Neural progenitor cell (in vitro differentiated cells): Measurements from ENCODE around the gene CRTC1.

Source experiments
- EZH2 ChIP-seq: fragments of 200-600 bp; sonication (generic); IDR thresholded peaks from 2 replicates; pipeline ENCODE4 v1.6.1; 2017; ENCODE audit warnings: antibody characterized with exemption, mild to moderate bottlenecking, moderate library complexity
- EZH2phosphoT487 ChIP-seq: fragments of 200-600 bp; sonication (generic); IDR thresholded peaks from 2 replicates; pipeline ENCODE4 v1.6.1; 2017; ENCODE audit warnings: antibody characterized with exemption
- TF ChIP-seq, protein P1 (sequence below): fragments of 200-600 bp; sonication (generic); IDR thresholded peaks from 2 replicates; pipeline ENCODE4 v1.5.1; 2017; ENCODE audit warnings: antibody characterized with exemption, mild to moderate bottlenecking

DNA sequence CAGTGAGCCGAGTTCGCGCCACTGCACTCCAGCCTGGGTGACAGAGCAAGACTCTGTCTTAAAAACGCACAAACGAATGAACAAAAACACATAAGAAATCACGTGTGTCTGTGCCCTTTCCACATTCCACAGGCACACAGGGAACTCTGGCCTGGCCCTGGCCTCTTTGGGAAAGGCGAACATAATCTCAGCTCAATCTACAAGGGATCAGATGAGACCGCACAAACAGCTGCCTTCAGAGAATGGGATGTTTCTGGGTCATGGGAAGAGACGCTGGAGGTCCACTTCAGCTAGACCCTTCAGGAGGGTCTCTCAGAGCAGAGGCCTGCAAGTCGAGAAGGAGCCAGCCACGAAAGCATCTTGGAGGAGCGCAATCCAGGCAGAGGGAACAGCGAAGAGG is 6.3 kb upstream of the CRTC1 start:
- TF ChIP-seq, protein P1, sequence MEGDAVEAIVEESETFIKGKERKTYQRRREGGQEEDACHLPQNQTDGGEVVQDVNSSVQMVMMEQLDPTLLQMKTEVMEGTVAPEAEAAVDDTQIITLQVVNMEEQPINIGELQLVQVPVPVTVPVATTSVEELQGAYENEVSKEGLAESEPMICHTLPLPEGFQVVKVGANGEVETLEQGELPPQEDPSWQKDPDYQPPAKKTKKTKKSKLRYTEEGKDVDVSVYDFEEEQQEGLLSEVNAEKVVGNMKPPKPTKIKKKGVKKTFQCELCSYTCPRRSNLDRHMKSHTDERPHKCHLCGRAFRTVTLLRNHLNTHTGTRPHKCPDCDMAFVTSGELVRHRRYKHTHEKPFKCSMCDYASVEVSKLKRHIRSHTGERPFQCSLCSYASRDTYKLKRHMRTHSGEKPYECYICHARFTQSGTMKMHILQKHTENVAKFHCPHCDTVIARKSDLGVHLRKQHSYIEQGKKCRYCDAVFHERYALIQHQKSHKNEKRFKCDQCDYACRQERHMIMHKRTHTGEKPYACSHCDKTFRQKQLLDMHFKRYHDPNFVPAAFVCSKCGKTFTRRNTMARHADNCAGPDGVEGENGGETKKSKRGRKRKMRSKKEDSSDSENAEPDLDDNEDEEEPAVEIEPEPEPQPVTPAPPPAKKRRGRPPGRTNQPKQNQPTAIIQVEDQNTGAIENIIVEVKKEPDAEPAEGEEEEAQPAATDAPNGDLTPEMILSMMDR: no peak
- TF ChIP-seq EZH2phosphoT487 (no peak), EZH2 (no peak)
